ENCODE measurements around the gene LPP. TPM values are rescaled to one million over a fixed set of nuclear protein-coding genes. Genes with fewer than 3 reads are reported as not detected.
A peak's percentile ranks its signal among the peaks of the same experiment; 100 is the strongest.

The LPP gene
- polyA plus RNA-seq, 1 experiment, result 60.0 TPM

- Histone ChIP-seq H3K36me3 (ENCODE audit: control insufficient read depth, insufficient read depth, low read length) (no peaks in the 10 kb centered on the region), H3K27me3 (ENCODE audit: control insufficient read depth, insufficient read depth, low read length) (no peaks in the 10 kb centered on the region), H3K4me3 (ENCODE audit: low read depth, low read length) (no peak overlapping the region)
- DNase-seq (ENCODE audit: low read depth), result no peak
- ChIA-PET CTCF (no interaction called here), POLR2A (no interaction called here)
- no peak for TF ChIP-seq CTCF (IDR thresholded peaks at IDR 0.05; ENCODE audit: insufficient read depth, low read depth, low read length)
These were observed 189.2 kb downstream of the LPP start for GRCh38 chr3:188342991-188343732.

DNA sequence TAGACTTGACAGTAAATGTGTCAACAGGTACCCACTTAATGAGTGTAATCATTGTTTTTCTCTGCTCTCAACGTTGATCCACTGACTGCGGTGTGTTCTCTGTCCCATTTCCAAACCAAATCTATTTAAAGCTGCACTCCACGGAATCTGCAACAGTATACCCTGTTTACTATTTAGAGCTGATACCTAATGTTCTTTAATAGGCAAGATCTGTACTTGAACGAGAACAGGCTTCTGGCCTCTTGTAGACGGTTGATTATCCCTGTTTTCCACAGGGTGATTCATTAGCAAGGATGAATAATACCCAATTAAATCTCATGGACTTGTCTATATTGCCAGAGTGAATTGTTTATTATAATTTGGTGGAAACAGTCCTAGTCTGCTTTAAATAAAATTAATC is 189.9 kb downstream of the LPP start:
- DNase-seq (ENCODE audit: low read depth), result no peak
- no peak for TF ChIP-seq CTCF (IDR thresholded peaks at IDR 0.05; ENCODE audit: insufficient read depth, low read depth, low read length)
- POLR2A ChIA-PET, result interaction anchor here (0.6 kb wide), 1 partner anchor 1089 kb away, joined by 4 read pairs; no protein-coding TSS in a partner anchor
- CTCF ChIA-PET, result no interaction called here
- Histone ChIP-seq H3K27me3 (ENCODE audit: control insufficient read depth, insufficient read depth, low read length) (no peaks in the 10 kb centered on the region), H3K4me3 (ENCODE audit: low read depth, low read length) (no peak overlapping the region), H3K36me3 (ENCODE audit: control insufficient read depth, insufficient read depth, low read length) (no peaks in the 10 kb centered on the region)

DNA sequence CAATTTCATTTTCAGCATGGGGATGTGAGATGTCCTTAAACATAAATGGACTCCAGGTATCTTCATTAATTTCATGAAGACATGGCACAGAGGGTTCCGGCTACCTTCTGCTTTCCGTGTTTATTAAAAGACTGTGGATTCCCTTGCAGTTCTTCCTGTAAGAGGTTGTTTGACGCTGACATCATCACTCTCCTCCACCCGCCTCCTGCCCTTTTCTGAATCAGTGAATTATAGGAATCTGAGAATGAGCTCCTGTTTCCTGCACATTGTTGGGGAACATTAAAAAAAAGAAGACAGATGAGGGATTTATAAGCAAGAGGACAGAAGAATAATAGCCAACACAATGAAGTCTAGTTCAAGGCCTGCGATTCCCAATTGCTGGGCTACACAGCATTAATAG is 191.3 kb downstream of the LPP start:
- Histone ChIP-seq H3K27me3 (ENCODE audit: control insufficient read depth, insufficient read depth, low read length) (no peaks in the 10 kb centered on the region), H3K4me3 (ENCODE audit: low read depth, low read length) (no peak overlapping the region), H3K36me3 (ENCODE audit: control insufficient read depth, insufficient read depth, low read length) (no peaks in the 10 kb centered on the region)
- ChIA-PET CTCF (interaction anchor here (0.7 kb wide), 1 partner anchor 607 kb away, joined by 4 read pairs; no protein-coding TSS in a partner anchor), POLR2A (no interaction called here)
- no peak for DNase-seq (ENCODE audit: low read depth)
- no peak for TF ChIP-seq CTCF (IDR thresholded peaks at IDR 0.05; ENCODE audit: insufficient read depth, low read depth, low read length)

GRCh38 chr3:188348435-188349244 is 194.7 kb downstream of the LPP start:
- ChIA-PET POLR2A (no interaction called here), CTCF (interaction anchor here (1.5 kb wide), 1 partner anchor 607 kb away, joined by 3 read pairs; no protein-coding TSS in a partner anchor)
- DNase-seq (ENCODE audit: low read depth), result peak; percentile 80
- H3K36me3 ChIP-seq (ENCODE audit: control insufficient read depth, insufficient read depth, low read length), result no peaks in the 10 kb centered on the region; the same call in 1 of the 2 replicates
- H3K4me3 ChIP-seq (ENCODE audit: low read depth, low read length), result no peak overlapping the region
- H3K27me3 ChIP-seq (ENCODE audit: control insufficient read depth, insufficient read depth, low read length), result no peaks in the 10 kb centered on the region
- TF ChIP-seq CTCF (IDR thresholded peaks at IDR 0.05; ENCODE audit: insufficient read depth, low read depth, low read length), result no peak

GRCh38 chr3:188349351-188349901 is 195.5 kb downstream of the LPP start:
- no peak for TF ChIP-seq CTCF (IDR thresholded peaks at IDR 0.05; ENCODE audit: insufficient read depth, low read depth, low read length)
- no peak for DNase-seq (ENCODE audit: low read depth)
- POLR2A ChIA-PET, result interaction anchor here (0.5 kb wide), 1 partner anchor 11 kb away, joined by 6 read pairs; no protein-coding TSS in a partner anchor
- Histone ChIP-seq H3K27me3 (ENCODE audit: control insufficient read depth, insufficient read depth, low read length) (no peaks in the 10 kb centered on the region), H3K36me3 (ENCODE audit: control insufficient read depth, insufficient read depth, low read length) (no peaks in the 10 kb centered on the region; the same call in 1 of the 2 replicates), H3K4me3 (ENCODE audit: low read depth, low read length) (no peak overlapping the region)
- CTCF ChIA-PET, result interaction anchor here (0.6 to 1.5 kb wide), 4 partner anchors 9 to 608 kb away, joined by 3 read pairs; no protein-coding TSS in a partner anchor
